Measurements from ENCODE around the gene NAT16.
A peak's percentile ranks its signal among the peaks of the same experiment; 100 is the strongest.
"Not testable (repeated sequence)": the region's sequence is repeated elsewhere in the genome, so short reads cannot be mapped to it uniquely, and the experiment has no call there.

Gene NAT16

GRCh38 chr7:101180130-101180755 is at the start of gene NAT16:
TSS of gene NAT16 (minus strand) at chr7:101180293. CDS start at chr7:101174807, 5,486 bp downstream.
- DNase-seq (ENCODE audit: low read depth in 2 of 2) = no peak

GRCh38 chr7:101226721-101227120 is 46.6 kb upstream of the NAT16 start:
- DNase-seq (ENCODE audit: low read depth in 2 of 2) = no peak

- DNase-seq (ENCODE audit: low read depth in 2 of 2) = no peak
Observed at GRCh38 chr7:101225650-101226049, 45.6 kb upstream of the NAT16 start.

- no peak for DNase-seq (ENCODE audit: low read depth in 2 of 2)
Observed at GRCh38 chr7:101223528-101223927, 43.4 kb upstream of the NAT16 start.

- no peak for DNase-seq (ENCODE audit: low read depth in 2 of 2)
Observed at GRCh38 chr7:101222275-101222830, 42.3 kb upstream of the NAT16 start.

GRCh38 chr7:101220295-101220694 is 40.2 kb upstream of the NAT16 start:
- DNase-seq (ENCODE audit: low read depth in 2 of 2) = no peak

- no peak for DNase-seq (ENCODE audit: low read depth in 2 of 2)
Observed at GRCh38 chr7:101218236-101219125, 38.4 kb upstream of the NAT16 start.

GRCh38 chr7:101217388-101218235 is 37.5 kb upstream of the NAT16 start, which contains the start of the genes PLOD3 and ZNHIT1:
TSS of gene PLOD3 (minus strand) at chr7:101217581. CDS start at chr7:101217274, 307 bp downstream.
TSS of gene ZNHIT1 (plus strand) at chr7:101218165. CDS start at chr7:101218196, 31 bp downstream.
- peak; percentile 94 for DNase-seq (ENCODE audit: low read depth in 2 of 2)

- no peak for DNase-seq (ENCODE audit: low read depth in 2 of 2)
Observed at GRCh38 chr7:101216860-101217387, 36.8 kb upstream of the NAT16 start.

GRCh38 chr7:101216001-101216859 is 36.1 kb upstream of the NAT16 start:
- no peak for DNase-seq (ENCODE audit: low read depth in 2 of 2)

- no peak for DNase-seq (ENCODE audit: low read depth in 2 of 2)
Observed at GRCh38 chr7:101212014-101212413, 31.9 kb upstream of the NAT16 start.

- no peak for DNase-seq (ENCODE audit: low read depth in 2 of 2)
Observed at GRCh38 chr7:101211501-101211900, 31.4 kb upstream of the NAT16 start.

GRCh38 chr7:101210143-101210542 is 30.1 kb upstream of the NAT16 start:
- no peak for DNase-seq (ENCODE audit: low read depth in 2 of 2)

GRCh38 chr7:101208794-101209193 is 28.7 kb upstream of the NAT16 start:
- DNase-seq (ENCODE audit: low read depth in 2 of 2) = no peak

GRCh38 chr7:101207459-101207858 is 27.4 kb upstream of the NAT16 start:
- DNase-seq (ENCODE audit: low read depth in 2 of 2) = no peak

GRCh38 chr7:101206665-101207042 is 26.6 kb upstream of the NAT16 start:
- no peak for DNase-seq (ENCODE audit: low read depth in 2 of 2)

- DNase-seq (ENCODE audit: low read depth in 2 of 2) = no peak
Observed at GRCh38 chr7:101205901-101206664, 26.0 kb upstream of the NAT16 start.

- DNase-seq (ENCODE audit: low read depth in 2 of 2) = not testable (repeated sequence)
Observed at GRCh38 chr7:101203740-101204738, 23.9 kb upstream of the NAT16 start.

GRCh38 chr7:101202603-101202918 is 22.5 kb upstream of the NAT16 start:
- no peak for DNase-seq (ENCODE audit: low read depth in 2 of 2)
